BE2C (cell line): Measurements from ENCODE around the gene RNF220.

Experiments used
- DNase-seq: peaks from one replicate; pipeline ENCODE4 v3.0.0-alpha.2; 2020
- H3K27me3 ChIP-seq: fragments of 250-450 bp; sonication (Bioruptor Pico); 2 replicates; pipeline ENCODE4 v1.5.1; 2020; ENCODE audit warnings: mild to moderate bottlenecking
- H3K36me3 ChIP-seq: fragments of 250-450 bp; sonication (Bioruptor Pico); 2 replicates; pipeline ENCODE4 v1.5.1; 2020; ENCODE audit warnings: mild to moderate bottlenecking
- H3K4me1 ChIP-seq: fragments of 250-450 bp; sonication (Bioruptor Pico); 2 replicates; pipeline ENCODE4 v1.5.1; 2020
- H3K4me3 ChIP-seq: 2 replicates; pipeline ENCODE4 v1.5.1; 2011; ENCODE audit warnings: low read depth, low read length
- H3K9me3 ChIP-seq: fragments of 250-450 bp; sonication (Bioruptor Pico); 2 replicates; pipeline ENCODE4 v1.5.1; 2020
- CTCF ChIP-seq: IDR thresholded peaks from 2 replicates; pipeline ENCODE4 v1.5.1; 2012; ENCODE audit warnings: mild to moderate bottlenecking, low read depth, low read length

RNF220 gene

GRCh38 chr1:44472620-44473525, 67.8 kb downstream of the RNF220 start:
- no peaks in the 10 kb centered on the region for H3K4me1 ChIP-seq
- H3K27me3 ChIP-seq, result peaks cover 4% of the 10 kb centered on the region; the same call in 1 of the 2 replicates
- no peak for TF ChIP-seq CTCF
- H3K4me3 ChIP-seq, result no peak overlapping the region
- no peak for DNase-seq
- H3K9me3 ChIP-seq, result no peaks in the 10 kb centered on the region
- no peaks in the 10 kb centered on the region for H3K36me3 ChIP-seq

- Histone ChIP-seq H3K36me3 (no peaks in the 10 kb centered on the region), H3K9me3 (no peaks in the 10 kb centered on the region), H3K27me3 (peaks cover 4% of the 10 kb centered on the region; the same call in 1 of the 2 replicates), H3K4me3 (no peak overlapping the region), H3K4me1 (no peaks in the 10 kb centered on the region)
- no peak for TF ChIP-seq CTCF
- DNase-seq, result no peak
Measured at GRCh38 chr1:44476891-44477290, 71.8 kb downstream of the RNF220 start.

- no peak for DNase-seq
Measured at GRCh38 chr1:44481701-44482100, 76.6 kb downstream of the RNF220 start.

GRCh38 chr1:44483089-44483874, 78.2 kb downstream of the RNF220 start:
- DNase-seq, result no peak
- no peaks in the 10 kb centered on the region for H3K36me3 ChIP-seq
- no peaks in the 10 kb centered on the region for H3K9me3 ChIP-seq
- no peak for TF ChIP-seq CTCF
- H3K4me1 ChIP-seq, result no peaks in the 10 kb centered on the region
- H3K27me3 ChIP-seq, result no peaks in the 10 kb centered on the region
- H3K4me3 ChIP-seq, result no peak overlapping the region

More at GRCh38 chr1:44481701-44482100, 76.6 kb downstream of the RNF220 start:
- TF ChIP-seq CTCF, result no peak
- Histone ChIP-seq H3K27me3 (no peaks in the 10 kb centered on the region), H3K36me3 (no peaks in the 10 kb centered on the region), H3K4me3 (no peak overlapping the region), H3K9me3 (no peaks in the 10 kb centered on the region), H3K4me1 (no peaks in the 10 kb centered on the region)

- H3K4me1 ChIP-seq, result no peaks in the 10 kb centered on the region
- H3K36me3 ChIP-seq, result no peaks in the 10 kb centered on the region
- DNase-seq, result no peak
- H3K9me3 ChIP-seq, result no peaks in the 10 kb centered on the region
- TF ChIP-seq CTCF, result no peak
- no peak overlapping the region for H3K4me3 ChIP-seq
- no peaks in the 10 kb centered on the region for H3K27me3 ChIP-seq
Measured at GRCh38 chr1:44484155-44484688, 79.2 kb downstream of the RNF220 start.
